Tibial artery (tissue), 4 donors: Measurements from ENCODE around the gene STYXL1.
"Not testable (repeated sequence)": the region's sequence is repeated elsewhere in the genome, so short reads cannot be mapped to it uniquely, and the experiment has no call there.

Experiments
- DNase-seq, 2 donors: peaks; one replicate each; pipeline ENCODE4 v3.0.0-alpha.2; 2019
- H3K27ac ChIP-seq, 2 donors: fragments of 200-600 bp; sonication (generic) in 1 of 2; 1 replicate in 1 of 2; 2 replicates in 1 of 2; pipeline ENCODE4 v1.5.1; 2018 to 2019; ENCODE audit warnings: mild to moderate bottlenecking in 1 of 2
- H3K27me3 ChIP-seq, 2 donors: fragments of 200-600 bp; sonication (generic) in 1 of 2; one replicate each; pipeline versions ENCODE4 v1.5.1 to v1.6.0; 2016 to 2019
- H3K36me3 ChIP-seq, 3 donors: fragments of 200-600 bp; sonication (generic) in 2 of 3; one replicate each; pipeline ENCODE4 v1.5.1; 2016 to 2019; ENCODE audit warnings: mild to moderate bottlenecking in 2 of 3
- H3K4me1 ChIP-seq, 4 donors: fragments of 200-600 bp; sonication (generic) in 2 of 4; 1 replicate in 3 of 4; 2 replicates in 1 of 4; pipeline ENCODE4 v1.5.1; 2016 to 2019
- H3K4me3 ChIP-seq, 2 donors: fragments of 200-600 bp; sonication (generic) in 1 of 2; 1 replicate in 1 of 2; 2 replicates in 1 of 2; pipeline ENCODE4 v1.5.1; 2018 to 2019; ENCODE audit warnings: mild to moderate bottlenecking in 2 of 2
- H3K9me3 ChIP-seq, 3 donors: fragments of 200-600 bp; sonication (generic) in 1 of 3; one replicate each; pipeline ENCODE4 v1.5.1; 2016 to 2019
- intact Hi-C: fragments of 100-400 bp; cut with DNase I; formaldehyde crosslinking; loops from one replicate; pipeline ENCODE4 v1.15.0; 2023; ENCODE audit warnings: low total_unique reads
- TF ChIP-seq, protein P1 (sequence below), 2 experiments: fragments of 200-600 bp in 1 of 2; fragments of 450-650 bp in 1 of 2; IDR thresholded peaks; one replicate each; pipeline ENCODE4 v1.5.1; 2017 to 2019; ENCODE audit warnings: antibody characterized with exemption in 2 of 2, mild to moderate bottlenecking in 1 of 2, moderate library complexity in 1 of 2

STYXL1 gene

DNA sequence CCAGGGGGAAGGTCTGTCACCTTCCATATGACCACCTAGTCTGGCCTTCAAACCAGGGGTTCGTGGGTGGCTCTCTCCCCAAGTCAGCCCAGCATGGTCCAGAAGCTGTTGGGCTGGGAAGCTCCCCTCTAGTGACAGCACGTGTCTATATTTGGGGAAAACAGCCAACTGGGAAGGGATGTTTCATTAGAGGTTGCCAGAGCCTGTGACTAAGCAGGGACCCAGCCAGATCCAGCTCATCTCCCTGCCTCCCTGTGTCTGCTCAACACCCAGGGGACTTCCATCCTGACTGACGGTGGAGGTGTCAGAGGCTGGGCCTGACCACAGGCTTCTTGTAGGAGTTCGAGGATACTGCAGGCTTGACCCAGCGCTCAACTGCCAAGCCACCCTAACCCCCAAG is 10.5 kb downstream of the STYXL1 start:
- no peak overlapping the region for H3K27ac ChIP-seq
- no peaks in the 10 kb centered on the region for H3K4me1 ChIP-seq
- H3K36me3 ChIP-seq = peaks cover 0 to 15% (median 0%) of the 10 kb centered on the region in 3 donors
- H3K9me3 ChIP-seq = no peaks in the 10 kb centered on the region
- no peak overlapping the region for H3K4me3 ChIP-seq
- DNase-seq = peak in 1 of 2 donors; percentile 45
- H3K27me3 ChIP-seq = no peaks in the 10 kb centered on the region
- intact Hi-C loops = no loop called here
- TF ChIP-seq, protein P1, sequence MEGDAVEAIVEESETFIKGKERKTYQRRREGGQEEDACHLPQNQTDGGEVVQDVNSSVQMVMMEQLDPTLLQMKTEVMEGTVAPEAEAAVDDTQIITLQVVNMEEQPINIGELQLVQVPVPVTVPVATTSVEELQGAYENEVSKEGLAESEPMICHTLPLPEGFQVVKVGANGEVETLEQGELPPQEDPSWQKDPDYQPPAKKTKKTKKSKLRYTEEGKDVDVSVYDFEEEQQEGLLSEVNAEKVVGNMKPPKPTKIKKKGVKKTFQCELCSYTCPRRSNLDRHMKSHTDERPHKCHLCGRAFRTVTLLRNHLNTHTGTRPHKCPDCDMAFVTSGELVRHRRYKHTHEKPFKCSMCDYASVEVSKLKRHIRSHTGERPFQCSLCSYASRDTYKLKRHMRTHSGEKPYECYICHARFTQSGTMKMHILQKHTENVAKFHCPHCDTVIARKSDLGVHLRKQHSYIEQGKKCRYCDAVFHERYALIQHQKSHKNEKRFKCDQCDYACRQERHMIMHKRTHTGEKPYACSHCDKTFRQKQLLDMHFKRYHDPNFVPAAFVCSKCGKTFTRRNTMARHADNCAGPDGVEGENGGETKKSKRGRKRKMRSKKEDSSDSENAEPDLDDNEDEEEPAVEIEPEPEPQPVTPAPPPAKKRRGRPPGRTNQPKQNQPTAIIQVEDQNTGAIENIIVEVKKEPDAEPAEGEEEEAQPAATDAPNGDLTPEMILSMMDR (IDR thresholded peaks at IDR 0.05) = no peak

GRCh38 chr7:76031964-76032363 is 15.8 kb downstream of the STYXL1 start:
- Histone ChIP-seq H3K4me1 (no peaks in the 10 kb centered on the region), H3K27me3 (no peaks in the 10 kb centered on the region), H3K4me3 (no peak overlapping the region), H3K27ac (no peak overlapping the region), H3K9me3 (no peaks in the 10 kb centered on the region), H3K36me3 (peaks cover 0 to 24% (median 9%) of the 10 kb centered on the region in 3 donors)
- intact Hi-C loops = no loop called here
- TF ChIP-seq, protein P1 (IDR thresholded peaks at IDR 0.05) = no peak
- DNase-seq = no peak

GRCh38 chr7:76029682-76030081 is 18.1 kb downstream of the STYXL1 start:
- peaks cover 0 to 41% (median 9%) of the 10 kb centered on the region in 3 donors for H3K36me3 ChIP-seq
- intact Hi-C loops, H3K27ac ChIP-seq, DNase-seq, H3K9me3 ChIP-seq, H3K27me3 ChIP-seq, H3K4me3 ChIP-seq, H3K4me1 ChIP-seq: not testable (repeated sequence)

- Histone ChIP-seq H3K9me3 (no peaks in the 10 kb centered on the region), H3K27me3 (no peaks in the 10 kb centered on the region), H3K4me3 (no peak overlapping the region), H3K36me3 (peaks cover 4 to 74% (median 8%) of the 10 kb centered on the region in 3 donors), H3K27ac (no peak overlapping the region), H3K4me1 (no peaks in the 10 kb centered on the region)
- DNase-seq = peak in 1 of 2 donors; percentile 40
- TF ChIP-seq, protein P1 (IDR thresholded peaks at IDR 0.05) = no peak
- intact Hi-C loops = no loop called here
Measured at GRCh38 chr7:76023002-76023401, 24.8 kb downstream of the STYXL1 start.

GRCh38 chr7:76022026-76022780 is 25.6 kb downstream of the STYXL1 start:
- DNase-seq = no peak
- TF ChIP-seq, protein P1 (IDR thresholded peaks at IDR 0.05) = no peak
- H3K27me3 ChIP-seq = no peaks in the 10 kb centered on the region
- no peaks in the 10 kb centered on the region for H3K9me3 ChIP-seq
- H3K4me1 ChIP-seq = no peaks in the 10 kb centered on the region
- H3K4me3 ChIP-seq = no peak overlapping the region
- intact Hi-C loops = no loop called here
- no peak overlapping the region for H3K27ac ChIP-seq
- H3K36me3 ChIP-seq = peaks cover 4 to 67% (median 8%) of the 10 kb centered on the region in 3 donors

DNA sequence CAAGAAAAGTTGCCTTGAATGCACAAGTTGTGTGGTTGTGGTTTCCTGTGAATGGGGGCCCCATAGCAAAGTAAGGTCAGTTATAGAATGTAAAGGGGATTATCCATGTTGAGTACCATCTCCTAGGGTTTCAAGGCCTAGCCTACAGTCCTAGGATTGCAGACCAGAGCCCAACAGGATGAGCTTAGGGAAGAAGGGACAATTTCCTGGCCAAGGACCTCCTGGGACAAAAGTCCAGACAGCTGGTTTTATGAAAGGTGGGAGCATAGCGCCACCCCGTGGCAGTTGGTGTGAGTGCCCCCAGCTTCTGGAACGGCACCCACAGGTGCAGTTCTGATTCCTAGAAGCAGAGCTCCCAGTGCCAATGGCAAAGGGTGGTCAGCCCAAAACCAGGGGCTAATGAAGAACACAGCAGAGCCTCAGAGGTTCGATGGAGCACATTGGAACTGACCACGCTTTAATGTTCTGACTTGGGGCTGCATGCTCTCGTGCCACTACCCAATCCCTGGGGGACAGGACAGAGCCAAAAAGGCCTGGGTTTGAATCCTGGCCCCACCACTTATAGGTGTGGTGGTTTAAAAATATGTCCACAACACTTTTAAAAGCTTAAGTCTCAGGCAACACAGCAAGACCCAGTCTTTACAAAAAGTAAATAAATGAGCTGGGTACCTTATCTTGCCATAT is 27.6 kb downstream of the STYXL1 start:
- Histone ChIP-seq H3K27ac (no peak overlapping the region), H3K4me3 (no peak overlapping the region), H3K9me3 (no peaks in the 10 kb centered on the region), H3K4me1 (no peaks in the 10 kb centered on the region), H3K27me3 (no peaks in the 10 kb centered on the region), H3K36me3 (peaks cover 4 to 57% (median 8%) of the 10 kb centered on the region in 3 donors)
- TF ChIP-seq, protein P1 (IDR thresholded peaks at IDR 0.05) = peak; percentile 84 to 94
- DNase-seq = peak; percentile 69 to 85
- intact Hi-C loops = loop anchor here (2.0 kb wide), 1 partner anchor 153 kb away; no protein-coding TSS in a partner anchor

GRCh38 chr7:76018520-76018919 is 29.3 kb downstream of the STYXL1 start:
- H3K9me3 ChIP-seq, intact Hi-C loops, H3K27ac ChIP-seq, H3K4me3 ChIP-seq, H3K27me3 ChIP-seq, H3K4me1 ChIP-seq, DNase-seq: not testable (repeated sequence)
- peaks cover 4 to 43% (median 8%) of the 10 kb centered on the region in 3 donors for H3K36me3 ChIP-seq
